HK-2 (cell line): ENCODE data around the gene SEC24C.
"Not testable (repeated sequence)": the region's sequence is repeated elsewhere in the genome, so short reads cannot be mapped to it uniquely, and the experiment has no call there.

Experiments
- DNase-seq: peaks from one replicate; pipeline ENCODE4 v3.0.0-alpha.2; 2018; ENCODE audit not compliant: unreplicated experiment

Gene SEC24C

DNA sequence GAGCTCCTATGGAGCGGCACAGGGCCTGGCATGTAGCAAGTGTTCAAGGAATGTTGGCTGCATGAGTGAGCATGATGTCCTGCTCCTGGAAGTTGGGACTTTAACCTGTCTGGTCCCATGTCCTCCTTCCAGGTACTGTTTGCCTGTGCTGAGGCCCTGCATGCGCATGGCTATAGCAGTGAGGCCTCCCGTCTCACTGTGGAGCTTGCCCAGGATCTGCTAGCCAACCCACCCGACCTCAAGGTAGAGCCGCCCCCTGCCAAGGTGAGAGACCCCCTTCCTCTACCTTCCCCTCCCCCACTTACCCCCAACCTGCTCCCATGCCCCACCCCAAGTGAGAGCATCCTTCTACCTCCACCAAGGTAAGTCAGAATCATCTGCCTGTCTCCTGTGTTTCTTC lies 49.3 kb downstream of the SEC24C start:
- no peak for DNase-seq

DNA sequence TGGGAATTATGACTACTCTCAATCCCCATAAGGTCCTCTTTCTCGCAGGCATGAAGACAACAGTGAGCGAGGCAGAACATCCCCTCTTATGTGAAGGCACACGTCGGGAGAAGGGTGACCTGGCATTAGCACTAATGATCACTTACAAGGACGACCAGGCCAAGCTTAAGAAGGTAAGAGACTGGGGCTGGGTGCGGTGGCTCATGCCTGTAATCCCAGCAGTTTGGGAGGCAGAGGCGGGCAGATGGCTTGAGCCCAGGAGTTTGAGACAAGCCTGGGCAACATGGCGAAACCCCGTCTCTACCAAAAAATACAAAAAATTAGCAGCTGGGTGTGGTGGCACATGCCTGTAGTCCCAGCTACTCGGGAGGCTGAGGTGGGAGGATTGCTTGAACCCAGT lies 51.3 kb downstream of the SEC24C start:
- not testable (repeated sequence) for DNase-seq

DNA sequence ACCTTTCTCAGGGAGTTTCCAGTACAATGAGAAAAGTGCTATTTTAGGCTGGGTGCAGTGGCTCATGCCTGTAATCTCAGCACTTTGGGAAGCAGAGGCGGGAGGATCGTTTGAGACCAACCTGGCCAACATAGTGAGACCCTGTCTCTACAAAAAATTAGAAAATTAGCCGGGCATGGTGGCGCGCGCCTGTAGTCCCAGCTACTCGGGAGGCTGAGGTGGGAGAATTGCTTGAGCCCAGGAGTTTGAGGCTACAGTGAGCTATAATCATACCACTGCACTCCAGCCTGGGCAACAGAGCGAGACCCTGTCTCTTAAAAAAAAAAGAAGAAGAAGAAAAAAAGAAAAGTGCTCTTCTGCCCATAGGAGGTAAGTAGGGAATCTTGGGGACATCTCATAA lies 51.9 kb downstream of the SEC24C start:
- DNase-seq: not testable (repeated sequence)

DNA sequence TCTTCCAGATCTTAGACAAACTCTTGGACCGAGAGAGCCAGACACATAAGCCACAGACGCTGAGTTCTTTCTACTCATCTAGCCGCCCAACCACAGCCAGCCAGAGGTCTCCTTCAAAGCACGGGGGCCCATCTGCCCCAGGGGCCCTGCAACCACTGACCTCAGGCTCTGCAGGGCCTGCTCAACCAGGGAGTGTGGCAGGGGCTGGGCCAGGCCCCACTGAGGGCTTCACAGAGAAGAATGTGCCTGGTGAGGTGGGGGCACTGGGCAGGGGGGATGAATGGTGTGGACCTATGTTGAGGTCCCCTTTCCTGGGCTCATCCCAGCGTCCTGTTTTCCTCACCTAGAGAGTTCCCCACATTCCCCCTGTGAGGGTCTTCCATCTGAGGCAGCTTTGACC lies 52.6 kb downstream of the SEC24C start:
- no peak for DNase-seq

DNA sequence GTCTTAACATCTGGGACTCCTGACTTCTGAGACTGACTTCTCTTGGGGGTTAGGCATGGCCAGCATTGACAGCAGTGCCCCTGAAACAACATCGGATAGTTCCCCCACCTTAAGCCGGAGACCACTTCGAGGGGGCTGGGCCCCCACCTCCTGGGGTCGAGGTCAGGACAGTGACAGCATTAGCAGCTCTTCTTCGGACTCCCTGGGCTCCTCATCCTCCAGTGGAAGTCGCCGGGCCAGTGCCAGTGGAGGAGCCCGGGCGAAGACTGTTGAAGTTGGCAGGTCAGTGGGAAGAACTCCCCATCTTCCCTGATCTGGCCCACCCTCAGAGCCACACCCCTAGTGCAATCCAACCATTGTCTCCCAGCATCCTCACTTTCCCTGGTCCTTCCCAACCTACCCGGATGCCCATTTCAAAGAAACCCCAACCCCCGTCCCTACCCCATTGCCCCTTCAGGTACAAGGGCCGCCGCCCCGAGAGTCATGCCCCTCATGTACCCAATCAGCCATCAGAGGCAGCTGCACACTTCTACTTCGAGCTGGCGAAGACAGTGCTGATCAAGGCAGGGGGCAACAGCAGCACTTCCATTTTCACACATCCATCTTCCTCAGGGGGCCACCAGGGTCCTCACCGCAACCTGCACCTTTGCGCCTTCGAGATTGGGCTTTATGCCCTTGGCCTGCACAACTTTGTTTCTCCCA lies 53.3 kb downstream of the SEC24C start:
- DNase-seq: no peak

DNA sequence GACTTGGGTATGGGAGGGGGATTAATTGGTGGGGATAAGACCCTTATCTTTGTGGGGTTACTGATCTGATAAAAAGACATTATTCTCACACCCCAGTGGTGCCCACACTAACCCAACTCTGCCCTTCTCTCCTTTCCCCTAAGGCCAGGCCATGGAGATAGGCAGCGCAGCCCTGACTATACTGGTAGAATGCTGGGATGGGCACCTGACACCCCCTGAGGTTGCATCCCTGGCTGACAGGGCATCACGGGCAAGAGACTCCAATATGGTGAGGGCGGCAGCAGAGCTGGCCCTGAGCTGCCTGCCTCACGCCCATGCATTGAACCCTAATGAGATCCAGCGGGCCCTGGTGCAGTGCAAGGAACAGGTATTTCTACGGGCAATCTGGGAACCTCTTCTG lies 53.9 kb downstream of the SEC24C start:
- no peak for DNase-seq

DNA sequence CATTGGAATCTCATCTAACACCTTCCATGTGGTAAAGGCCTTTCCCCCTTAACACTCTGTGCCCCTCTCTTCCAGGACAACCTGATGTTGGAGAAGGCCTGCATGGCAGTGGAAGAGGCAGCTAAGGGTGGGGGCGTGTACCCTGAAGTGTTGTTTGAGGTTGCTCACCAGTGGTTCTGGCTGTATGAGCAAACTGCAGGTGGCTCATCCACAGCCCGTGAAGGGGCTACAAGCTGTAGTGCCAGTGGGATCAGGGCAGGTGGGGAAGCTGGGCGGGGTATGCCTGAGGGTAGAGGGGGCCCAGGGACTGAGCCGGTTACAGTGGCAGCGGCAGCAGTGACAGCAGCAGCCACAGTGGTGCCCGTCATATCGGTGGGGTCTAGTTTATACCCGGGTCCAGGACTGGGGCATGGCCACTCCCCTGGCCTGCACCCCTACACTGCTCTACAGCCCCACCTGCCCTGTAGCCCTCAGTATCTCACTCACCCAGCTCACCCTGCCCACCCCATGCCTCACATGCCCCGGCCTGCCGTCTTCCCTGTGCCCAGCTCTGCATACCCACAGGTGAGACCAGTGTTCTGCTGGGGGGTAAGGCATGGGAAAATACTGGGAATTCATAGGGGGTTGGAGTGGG lies 54.9 kb downstream of the SEC24C start:
- no peak for DNase-seq

DNA sequence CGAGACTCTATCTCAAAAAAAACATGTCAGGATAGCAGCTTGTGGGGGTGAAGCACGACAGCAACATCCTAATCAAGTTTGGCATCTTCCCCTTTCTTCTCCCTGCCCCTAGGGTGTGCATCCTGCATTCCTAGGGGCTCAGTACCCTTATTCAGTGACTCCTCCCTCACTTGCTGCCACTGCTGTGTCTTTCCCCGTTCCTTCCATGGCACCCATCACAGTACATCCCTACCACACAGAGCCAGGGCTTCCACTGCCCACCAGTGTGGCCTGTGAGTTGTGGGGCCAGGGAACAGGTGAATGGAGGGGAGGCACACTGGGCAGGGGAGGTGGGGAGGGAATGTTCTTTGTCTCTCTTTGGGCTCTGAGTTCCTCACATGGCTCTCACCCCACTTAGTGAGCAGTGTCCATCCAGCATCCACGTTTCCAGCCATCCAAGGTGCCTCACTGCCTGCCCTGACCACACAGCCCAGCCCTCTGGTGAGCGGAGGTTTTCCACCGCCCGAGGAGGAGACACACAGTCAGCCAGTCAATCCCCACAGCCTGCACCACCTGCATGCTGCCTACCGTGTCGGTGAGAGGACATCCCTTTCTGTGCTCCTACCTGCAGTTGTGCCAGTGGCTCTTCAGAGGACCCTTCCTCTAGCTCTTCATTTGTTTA lies 55.9 kb downstream of the SEC24C start:
- DNase-seq: no peak

DNA sequence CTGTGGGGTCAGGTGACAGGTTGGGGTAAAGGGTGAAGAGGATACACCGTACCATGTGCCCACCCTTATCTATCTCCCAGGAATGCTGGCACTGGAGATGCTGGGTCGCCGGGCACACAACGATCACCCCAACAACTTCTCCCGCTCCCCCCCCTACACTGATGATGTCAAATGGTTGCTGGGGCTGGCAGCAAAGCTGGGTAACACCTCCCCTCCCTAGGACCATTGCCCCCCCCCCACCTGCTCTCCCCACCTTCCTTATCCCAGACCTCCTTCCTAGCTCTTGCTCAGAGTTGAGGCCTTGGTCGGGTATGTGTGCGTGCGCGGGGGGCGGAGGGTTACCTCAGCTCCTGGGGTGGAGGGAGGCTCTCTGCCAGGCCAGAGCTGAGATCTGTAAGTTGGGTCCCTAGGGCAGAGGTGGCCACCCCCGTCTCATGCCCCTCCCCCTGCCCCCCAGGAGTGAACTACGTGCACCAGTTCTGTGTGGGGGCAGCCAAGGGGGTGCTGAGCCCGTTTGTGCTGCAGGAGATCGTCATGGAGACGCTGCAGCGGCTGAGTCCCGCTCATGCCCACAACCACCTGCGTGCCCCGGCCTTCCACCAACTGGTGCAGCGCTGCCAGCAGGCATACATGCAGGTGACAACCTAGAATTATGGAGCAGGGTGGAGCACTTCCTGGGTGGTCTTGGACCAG lies 56.5 kb downstream of the SEC24C start:
- no peak for DNase-seq

DNA sequence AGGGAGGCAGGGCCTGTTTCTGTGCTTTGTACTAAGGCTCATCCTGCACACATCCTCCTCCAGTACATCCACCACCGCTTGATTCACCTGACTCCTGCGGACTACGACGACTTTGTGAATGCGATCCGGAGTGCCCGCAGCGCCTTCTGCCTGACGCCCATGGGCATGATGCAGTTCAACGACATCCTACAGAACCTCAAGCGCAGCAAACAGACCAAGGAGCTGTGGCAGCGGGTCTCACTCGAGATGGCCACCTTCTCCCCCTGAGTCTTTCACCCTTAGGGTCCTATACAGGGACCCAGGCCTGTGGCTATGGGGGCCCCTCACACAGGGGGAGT lies 57.0 kb downstream of the SEC24C start:
- DNase-seq: no peak

DNA sequence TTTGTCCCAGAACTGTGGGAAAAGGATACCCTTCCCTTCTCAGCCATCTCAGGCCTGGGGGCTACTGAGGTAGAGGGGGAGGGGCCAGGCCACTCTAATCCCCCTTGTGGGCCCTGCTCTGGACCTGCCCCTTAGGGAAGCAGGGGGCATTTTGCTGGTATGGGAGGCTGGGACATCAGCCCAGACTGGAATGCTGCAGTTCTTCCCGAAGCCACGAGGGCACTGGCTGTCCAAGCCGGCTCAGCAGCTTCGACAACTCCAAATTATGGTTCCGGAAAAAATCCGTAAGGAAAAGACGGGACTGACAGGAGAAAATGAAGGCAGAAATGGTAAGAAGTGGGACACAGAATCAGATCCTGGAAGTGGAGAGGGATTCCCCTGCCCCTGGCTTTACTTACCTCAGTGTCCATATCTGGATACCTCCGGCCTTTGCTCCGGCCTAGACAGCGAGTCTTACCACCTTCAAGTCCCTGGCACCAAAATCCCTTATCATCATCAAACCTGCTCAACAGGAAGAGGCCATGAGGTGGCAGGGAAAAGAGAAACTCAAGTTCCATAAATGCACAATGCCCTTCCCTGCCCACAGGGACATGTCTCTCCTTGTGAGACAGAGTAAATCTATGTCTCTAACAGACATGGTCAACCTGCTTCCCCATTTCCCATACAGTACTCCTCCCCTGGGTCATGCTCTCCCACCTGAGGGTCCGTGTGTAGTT lies 58.3 kb downstream of the SEC24C start:
- DNase-seq: no peak

DNA sequence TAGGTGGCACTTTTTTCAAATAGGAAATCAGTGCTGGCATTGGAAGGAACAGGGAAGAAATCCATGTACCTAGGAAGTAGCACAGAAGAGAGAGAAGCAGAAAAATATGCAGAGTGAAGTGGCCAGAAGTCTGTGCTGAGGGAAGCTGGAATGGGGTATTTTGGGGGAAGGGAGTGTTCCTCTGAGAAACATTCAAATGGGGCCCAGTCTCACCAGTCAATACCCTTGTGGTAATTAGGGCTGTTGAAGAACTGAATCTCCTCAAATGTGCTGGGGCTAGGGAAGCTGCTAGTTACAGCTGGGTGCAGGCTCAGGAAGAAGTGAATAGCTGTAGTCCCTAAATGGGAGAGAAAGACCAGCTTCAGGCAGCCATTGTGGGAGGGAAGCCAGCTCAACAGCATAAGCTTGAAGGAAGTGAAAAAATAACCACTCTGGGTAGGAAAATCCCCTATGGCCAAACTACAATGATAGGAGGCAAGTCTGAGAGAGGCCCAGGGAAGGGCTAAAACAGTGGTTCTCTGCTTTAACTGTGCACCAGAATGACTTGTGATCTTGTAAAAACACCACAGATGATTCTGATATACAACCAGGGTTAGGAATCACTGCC lies 59.6 kb downstream of the SEC24C start:
- DNase-seq: no peak

DNA sequence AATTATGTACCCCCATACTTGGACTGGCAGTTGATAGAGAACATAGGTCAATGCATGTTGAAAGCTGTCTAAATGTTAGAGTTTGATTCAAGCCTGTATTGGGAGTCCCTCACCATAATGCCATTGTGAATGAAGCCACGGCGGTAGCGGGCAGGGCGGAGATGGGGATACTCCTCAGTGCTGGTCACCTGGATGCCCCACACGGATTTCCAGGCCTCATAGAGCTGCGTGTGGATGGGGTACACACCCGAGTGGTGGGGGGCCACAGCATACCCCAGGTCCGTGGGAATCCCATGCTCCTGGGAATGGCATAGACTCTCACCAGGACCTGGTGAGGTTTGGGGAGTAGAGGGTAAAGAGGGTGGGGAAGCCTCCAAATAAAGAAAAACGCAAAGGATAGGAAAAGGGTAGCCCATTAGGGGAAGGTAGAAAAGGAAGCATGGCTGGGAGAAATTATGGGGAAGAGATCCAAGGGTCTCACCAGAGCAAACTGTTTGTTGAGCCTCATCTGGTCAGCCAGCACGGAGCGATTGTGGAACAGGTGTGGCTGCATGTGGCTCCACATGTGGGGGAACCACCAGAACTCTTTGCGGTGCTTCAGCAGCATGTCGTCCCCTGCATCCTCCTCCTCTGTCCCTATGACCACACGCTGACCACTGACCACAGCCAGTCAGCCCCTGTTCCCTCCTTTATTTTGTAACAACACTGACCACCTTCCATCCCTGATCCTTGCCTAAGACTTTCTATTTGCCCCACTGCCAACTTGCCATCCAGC lies 62.2 kb downstream of the SEC24C start:
- no peak for DNase-seq

DNA sequence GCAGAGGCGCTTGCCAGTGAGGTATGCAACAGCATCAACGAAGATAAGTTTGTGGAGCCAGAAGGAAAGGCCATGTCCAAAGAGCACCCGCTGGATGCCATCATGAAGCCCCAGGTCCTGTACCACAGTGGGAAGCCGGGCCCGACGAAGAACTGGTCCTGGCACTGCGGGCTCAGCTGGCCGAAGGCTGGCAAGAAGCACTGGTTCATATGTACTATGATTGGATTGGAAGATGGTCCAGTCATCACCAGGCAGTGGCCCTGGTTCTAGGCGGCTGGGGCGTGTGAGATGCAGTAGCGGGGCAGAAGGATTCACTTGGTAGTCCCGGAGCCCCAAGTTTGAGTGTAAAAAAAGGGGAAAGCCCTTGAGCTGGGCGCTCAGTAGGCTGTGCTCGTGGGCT lies 63.3 kb downstream of the SEC24C start:
- DNase-seq: no peak

DNA sequence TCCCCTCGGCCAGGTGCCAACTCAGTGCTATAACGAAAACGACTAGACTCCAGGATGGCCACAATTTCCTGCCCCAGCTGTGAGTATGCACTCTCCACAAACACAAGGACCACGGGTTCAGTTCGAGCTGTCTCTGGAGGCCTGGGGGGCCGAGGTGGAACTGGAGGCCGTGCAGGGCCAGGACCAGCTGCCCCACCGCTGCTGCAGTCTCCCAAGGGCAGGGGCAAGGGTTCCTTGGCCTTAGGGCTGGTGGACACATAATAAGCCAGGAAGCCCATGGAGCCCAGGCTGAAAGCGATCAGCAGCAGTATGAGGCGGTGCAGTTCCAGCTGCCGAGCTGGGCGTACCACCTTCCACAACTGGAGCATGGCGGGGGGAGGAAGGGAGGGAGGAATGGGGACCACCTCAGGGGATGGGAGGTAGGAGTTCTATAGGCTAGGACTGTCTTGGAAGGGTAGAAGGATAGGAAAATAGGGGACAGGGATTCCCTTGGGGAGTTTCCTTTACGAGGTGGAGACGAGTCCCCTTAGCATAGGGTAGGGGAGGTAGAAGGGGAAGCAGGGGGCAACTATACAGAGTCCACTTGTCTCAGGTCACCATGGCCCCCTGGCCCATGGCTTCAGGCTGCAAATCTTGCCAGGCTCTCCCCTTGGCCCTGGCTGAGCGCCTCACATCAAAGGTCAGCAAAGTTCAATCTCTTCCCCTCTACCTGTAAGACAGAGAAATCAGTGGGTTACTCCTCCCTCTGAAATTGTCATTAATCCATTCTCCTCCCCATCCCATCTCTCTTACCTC lies 64.0 kb downstream of the SEC24C start:
- DNase-seq: no peak

DNA sequence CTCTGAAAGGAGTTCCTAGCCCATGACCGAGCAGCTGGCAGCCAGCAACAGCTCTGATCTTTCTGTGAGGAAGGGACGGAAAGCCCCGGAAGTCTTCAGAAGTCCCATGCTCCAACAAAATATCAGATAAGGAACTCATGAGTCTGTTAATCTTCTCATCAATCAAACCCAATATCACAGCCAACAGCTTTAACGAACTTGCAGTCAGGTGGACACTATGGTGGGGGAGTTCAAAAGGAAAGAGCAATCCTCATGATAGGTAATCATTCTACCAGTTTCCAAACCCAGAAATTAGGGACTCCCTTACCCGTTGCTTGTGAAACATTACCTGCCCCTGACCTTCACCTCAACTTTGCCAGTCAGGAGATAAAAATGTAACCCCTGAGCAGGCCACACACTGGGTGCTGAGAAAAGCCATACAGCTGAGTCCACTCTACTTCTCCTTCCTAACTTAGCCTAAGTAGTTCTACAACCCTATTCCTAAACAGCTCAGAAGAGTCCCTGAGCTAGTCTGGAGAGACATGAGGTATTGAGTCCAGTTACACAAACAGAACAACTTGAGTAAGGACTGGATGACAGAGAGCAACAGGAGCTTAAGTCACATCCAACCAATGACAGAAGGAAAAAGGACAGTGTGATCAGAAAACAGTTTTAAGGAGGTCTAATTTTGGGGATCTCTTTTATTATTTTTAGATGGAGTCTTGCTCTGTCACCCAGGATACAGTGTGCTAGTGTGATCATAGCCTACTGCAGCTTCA lies 65.1 kb downstream of the SEC24C start:
- no peak for DNase-seq

DNA sequence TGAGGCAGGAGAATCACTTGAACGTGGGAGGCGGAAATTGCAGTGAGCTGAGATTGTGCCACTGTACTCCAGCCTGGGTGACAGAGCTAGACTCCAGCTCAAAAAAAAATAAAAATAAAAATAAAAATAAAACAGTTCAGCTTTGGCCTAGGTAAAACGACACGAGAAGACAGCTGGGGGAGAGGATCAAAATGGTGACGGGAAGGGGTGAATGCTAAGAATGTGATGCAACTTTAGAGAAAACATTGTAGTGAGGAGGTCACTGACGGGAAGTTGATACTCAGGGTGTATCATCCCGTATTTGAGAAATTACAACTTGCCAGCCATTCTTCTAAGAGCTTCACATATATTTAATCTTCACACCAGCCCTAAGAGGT lies 66.2 kb downstream of the SEC24C start:
- no peak for DNase-seq

DNA sequence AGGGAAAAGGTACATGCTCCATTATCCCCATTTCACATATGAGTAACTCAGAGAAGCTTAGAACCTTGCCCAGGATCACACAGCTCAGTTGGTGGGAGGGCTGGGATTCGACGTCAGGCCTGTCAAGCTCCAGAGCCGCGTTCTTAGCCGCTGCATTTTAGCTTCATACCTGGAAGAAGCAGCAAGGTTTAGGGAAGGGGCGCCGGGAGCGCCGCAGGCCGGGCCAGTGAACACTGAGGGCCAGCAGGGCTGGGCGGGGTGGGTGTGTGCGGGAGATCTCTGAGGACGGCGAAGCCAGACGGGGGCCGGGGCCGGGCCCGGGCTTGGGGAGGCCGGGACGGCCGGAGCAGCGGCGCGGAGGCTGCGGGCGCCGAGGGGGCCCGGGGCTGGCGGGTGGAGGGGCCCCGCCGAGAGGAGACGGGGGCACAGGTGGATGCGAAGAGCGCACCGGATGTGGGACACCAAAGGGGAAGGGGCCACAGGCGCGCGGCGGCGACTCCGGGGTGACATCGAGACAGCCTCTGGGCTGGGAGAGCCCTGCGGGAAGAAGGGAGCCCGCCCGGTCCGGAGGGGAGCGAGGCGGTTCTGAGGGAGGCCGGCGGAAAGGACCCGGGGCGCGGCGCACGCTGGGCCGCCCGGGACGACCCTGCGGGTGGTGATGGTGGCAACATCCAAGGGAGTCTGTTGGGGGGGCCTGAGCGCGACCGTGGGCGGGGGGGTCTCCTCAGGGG lies 66.7 kb downstream of the SEC24C start:
- peak; percentile 56 for DNase-seq

DNA sequence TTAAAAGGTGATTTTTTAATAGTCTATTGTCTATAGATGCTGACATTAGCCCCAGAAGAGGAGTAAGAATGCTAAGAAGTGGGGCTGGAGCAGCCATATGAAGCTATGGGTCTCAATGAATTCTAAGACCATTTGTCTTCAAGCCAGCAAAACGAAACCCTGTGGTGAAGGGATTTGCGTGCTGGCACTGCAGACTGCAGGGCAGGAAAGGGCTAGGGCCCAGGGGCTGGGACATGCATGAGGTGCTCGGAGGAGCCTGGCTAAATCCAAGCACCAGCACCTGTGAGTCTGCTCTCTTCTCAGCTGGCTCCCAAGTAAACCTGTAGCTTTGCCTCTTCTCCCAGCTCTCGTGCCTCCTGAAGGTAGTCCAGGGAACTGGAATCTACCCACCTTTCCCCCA lies 68.5 kb downstream of the SEC24C start:
- DNase-seq: no peak
